Measurements from ENCODE around the gene KCNQ5.

DNA sequence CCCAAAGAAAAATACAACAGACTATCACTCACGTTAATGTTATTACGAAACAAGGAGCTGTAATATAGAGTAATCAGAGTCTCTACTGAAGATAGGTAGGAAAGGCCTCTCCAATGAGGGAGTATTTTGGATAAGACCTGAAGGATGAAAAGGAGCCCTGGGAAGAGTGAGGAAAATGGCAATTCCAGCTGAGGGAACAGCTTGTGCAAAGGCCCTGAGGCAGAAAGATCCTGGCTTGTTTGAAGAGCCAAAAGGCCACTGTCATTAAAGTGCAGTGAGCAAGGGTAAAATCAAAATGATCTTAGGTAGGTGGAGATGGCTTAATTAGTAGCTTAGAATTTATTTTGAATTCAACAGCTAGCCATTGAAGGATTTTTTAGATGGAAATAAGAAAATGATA lies 464.9 kb downstream of the KCNQ5 start:
- no peak for TF ChIP-seq CTCF (IDR thresholded peaks at IDR 0.05)
- no peak for TF ChIP-seq POLR2A (IDR thresholded peaks at IDR 0.05)
